Mammary epithelial cell (primary cell): ENCODE measurements around the gene ADARB1.

Experiments
- EZH2 ChIP-seq: IDR thresholded peaks from 2 replicates; pipeline ENCODE4 v1.6.1; 2012; ENCODE audit warnings: low read length, inconsistent platforms, borderline replicate concordance
- TF ChIP-seq, protein P1 (sequence below), 2 donors: IDR thresholded peaks in 1 of 2; conservative IDR thresholded peaks in 1 of 2; 2 replicates each; pipeline ENCODE4 v1.5.1; 2011 to 2012; ENCODE audit warnings: inconsistent platforms in 2 of 2, low read length in 2 of 2, mild to moderate bottlenecking in 2 of 2, control low read depth in 1 of 2, low read depth in 1 of 2; ENCODE audit not compliant: insufficient read depth in 1 of 2; ENCODE audit errors: extremely low read depth in 1 of 2

DNA sequence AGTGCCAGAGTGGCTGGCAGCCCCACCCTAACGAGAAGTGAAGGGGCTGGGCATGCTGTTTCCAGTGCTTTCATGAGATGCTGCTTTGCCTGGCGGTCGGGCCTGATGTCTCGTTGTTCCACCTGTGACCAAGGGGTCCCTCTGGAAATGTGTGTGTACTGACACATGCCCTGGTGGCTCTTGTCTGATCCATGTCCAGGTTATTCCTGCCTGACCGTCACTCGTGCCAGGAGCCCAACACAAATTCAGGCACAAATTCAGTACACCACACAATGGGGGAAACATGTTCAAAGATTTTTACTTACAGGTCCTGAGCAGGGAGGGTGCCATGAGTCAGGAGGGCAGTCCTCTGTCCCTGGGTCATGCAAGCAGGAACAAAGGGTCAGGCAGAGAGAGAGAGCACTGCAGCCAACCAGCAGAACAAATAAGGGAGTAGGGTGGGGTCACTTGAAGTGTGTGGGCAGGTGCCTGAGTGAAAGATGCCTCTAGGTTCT lies 76.3 kb downstream of the ADARB1 start:
- TF ChIP-seq, protein P1, sequence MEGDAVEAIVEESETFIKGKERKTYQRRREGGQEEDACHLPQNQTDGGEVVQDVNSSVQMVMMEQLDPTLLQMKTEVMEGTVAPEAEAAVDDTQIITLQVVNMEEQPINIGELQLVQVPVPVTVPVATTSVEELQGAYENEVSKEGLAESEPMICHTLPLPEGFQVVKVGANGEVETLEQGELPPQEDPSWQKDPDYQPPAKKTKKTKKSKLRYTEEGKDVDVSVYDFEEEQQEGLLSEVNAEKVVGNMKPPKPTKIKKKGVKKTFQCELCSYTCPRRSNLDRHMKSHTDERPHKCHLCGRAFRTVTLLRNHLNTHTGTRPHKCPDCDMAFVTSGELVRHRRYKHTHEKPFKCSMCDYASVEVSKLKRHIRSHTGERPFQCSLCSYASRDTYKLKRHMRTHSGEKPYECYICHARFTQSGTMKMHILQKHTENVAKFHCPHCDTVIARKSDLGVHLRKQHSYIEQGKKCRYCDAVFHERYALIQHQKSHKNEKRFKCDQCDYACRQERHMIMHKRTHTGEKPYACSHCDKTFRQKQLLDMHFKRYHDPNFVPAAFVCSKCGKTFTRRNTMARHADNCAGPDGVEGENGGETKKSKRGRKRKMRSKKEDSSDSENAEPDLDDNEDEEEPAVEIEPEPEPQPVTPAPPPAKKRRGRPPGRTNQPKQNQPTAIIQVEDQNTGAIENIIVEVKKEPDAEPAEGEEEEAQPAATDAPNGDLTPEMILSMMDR (conservative IDR thresholded peaks at IDR 0.05 in 1 of 2, IDR thresholded peaks at IDR 0.05 in 1 of 2; ENCODE audit: extremely low read depth in 1 of 2, insufficient read depth in 1 of 2, low read depth in 1 of 2, low read length in 2 of 2): no peak
- no peak for TF ChIP-seq EZH2
